ENCODE results near the gene AGAP1.

The AGAP1 gene

GRCh38 chr2:236172255-236173035 is 678.6 kb downstream of the AGAP1 start:
- no peak for DNase-seq

DNA sequence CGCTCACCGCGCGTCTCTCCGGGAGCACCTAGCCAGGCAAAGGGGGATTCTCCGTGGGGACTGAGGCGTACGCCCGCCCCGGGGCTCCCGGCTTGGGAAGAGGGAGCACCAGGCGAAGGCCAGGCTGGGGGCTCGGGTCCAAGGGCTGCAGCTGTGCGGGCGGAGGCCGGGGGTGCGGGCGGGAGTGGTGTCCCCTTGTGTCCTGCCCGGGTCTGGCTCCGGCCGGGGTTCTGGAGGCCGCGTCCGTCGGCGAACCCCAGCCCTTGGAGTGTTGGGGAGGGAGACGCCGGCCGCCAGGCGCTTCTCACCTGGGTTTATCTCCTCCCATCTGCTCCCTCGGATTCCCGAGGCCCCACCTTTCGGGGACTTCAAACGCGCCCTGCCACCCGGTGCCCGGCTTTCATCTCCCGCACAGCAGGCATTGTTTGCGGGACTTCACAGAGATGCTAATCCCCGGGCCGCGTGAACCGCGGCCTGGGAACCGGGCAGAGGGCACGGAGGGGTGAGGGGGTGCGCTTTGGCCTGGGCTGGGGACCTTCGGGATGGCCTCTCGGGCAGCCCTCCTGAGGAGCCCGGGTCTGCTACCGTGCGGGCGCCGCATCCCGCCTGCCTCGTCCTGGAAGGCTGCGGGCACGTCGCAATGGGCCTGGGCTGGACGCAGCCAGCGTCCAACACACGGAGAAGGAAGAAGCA is 679.3 kb downstream of the AGAP1 start:
- DNase-seq, result no peak

- DNase-seq, result no peak
These were observed 680.1 kb downstream of the AGAP1 start for GRCh38 chr2:236173729-236174607.

DNA sequence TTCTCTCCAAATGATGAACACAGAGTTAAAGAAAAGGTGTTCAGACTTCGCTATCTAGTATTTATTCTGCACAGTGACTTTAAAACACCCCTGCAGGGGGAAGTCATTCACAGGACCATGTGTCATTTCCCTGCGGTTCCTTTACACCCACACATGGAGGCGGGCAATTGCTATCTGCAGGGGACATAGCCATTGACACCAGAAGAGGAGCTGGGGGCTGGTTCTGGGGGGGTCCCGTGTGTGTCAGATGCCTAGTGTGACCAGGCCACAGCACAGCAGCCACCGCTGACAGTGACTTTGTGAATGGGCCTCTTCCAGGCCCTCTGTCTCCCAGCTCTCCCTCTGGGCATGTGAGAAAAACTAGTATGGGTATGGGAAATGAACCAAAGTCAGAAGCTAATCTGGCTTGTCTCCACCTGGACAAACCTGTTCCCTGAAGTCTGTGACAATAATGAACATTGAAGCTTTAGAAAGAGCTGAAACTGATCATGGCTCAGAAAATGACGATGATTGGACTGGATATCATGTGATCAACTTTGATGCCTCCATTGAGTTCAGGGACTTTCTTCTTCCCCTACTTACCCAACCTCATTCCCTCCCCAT is 681.8 kb downstream of the AGAP1 start:
- no peak for DNase-seq

DNA sequence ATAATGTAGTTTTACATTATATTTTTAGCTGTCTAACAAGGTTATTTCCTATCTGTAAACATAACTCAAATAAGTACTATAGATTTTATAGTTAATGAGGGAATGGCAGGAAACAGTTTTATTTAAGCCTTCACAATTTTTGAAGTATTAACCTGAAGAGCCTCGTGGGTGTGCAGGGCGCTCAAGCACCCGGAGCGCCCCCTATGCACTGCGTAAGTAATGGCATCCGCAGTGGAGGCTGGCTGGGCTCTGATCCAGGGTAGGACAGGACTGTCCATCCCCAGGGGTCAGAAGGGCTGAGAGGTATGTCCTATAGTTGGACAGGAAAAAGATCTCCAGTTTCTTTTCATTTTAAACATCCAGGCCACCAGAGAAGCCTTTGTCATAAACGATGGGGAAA is 682.6 kb downstream of the AGAP1 start:
- no peak for DNase-seq

GRCh38 chr2:236176951-236177350 is 683.1 kb downstream of the AGAP1 start:
- DNase-seq, result no peak

DNA sequence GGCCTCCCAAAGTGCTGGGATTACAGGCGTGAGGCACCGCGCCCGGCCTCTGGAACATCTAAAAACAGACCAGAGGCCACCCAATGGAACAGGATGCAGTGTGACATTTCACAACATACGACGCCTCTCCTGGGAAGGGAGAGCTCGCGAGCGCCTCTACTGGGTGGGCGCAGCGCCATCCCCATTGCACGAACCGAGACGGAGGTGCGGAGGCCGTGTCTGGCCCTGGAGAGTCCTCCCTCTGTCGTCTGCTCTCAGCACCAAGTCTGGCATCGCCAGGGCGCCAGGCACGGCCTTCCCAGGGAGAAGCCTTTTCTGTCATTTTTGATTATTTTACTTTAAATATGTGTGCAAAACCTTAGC is 683.7 kb downstream of the AGAP1 start:
- no peak for DNase-seq

DNA sequence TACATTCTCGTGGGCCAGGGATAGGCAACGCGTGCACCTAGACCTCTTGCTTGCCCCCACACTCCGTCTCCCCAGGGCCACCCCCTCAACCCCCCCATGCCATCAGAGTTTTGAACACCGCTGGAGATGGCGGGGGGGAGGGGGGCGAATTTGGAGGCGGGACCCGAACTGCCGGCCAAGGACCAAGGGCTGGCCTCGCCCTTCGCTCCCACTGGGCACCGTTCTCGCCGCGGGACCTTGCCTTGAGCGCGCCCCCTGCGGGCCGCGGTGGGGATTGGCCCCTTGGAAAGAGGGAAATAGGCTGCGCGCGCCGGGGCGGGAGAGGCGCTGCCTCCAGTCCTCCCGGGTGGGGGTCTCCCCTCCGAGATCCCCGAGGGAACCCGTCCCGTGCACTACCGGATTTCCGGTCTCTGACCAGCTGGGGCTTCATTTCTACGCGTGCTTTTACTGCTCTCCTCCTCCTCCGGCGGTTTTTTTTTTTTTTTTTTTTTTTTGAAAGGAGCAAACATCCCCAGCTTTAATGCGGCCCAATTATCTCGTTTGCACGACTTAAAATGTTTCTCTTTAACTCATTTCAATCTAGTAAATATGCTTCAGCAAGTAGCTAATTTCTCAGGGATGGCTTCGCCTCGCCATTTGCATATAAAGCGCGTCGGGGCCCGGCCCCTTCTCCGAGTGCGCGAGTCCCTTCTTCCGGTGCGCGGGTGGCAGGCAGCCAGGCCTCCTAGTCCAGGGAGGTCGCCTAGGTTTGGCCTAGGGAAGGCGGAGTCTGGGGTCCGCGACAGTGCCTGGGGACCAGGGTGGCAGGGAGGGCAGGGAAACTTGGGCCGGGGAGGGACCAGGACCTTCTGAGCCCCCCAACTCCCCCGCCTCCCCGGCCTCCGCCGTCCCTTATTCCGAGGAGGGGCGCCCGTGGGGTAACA is 684.4 kb downstream of the AGAP1 start:
- no peak for DNase-seq

GRCh38 chr2:236178890-236179235 is 685.0 kb downstream of the AGAP1 start:
- DNase-seq, result no peak

- DNase-seq, result no peak
These were observed 685.6 kb downstream of the AGAP1 start for GRCh38 chr2:236179236-236180075.

DNA sequence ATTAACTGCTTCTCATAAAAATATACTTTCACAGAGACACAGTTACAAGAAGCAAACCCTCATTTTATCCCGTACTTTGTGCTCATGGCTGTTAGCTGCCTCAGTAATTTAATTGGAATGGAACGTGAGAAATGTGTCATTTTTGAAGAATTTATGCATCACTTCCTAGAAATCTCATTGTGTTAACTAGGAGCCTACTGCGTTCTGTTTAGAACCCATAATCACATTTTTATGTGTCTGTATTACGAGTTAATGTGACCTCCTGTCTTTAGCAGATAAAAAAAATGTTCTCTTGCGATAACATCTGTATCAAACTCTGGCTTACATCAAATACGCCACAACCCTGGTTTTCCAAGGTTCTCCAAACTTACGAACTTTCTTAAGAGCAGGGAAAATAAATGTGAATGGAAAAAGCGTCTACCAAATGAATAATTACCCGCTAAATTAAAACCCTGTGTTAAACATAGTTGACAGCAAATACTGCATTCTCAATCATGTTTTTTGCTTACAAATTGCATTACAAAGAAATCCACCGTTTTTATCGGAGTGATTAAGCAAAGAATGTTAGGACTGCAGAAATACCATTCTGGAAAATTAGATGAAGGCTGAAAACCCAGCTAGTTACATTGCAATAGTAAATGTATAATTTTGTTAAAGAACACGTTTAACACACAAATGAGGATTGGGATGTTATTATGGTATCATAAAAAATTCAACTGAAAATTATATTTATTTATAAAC is 686.4 kb downstream of the AGAP1 start:
- no peak for DNase-seq

DNA sequence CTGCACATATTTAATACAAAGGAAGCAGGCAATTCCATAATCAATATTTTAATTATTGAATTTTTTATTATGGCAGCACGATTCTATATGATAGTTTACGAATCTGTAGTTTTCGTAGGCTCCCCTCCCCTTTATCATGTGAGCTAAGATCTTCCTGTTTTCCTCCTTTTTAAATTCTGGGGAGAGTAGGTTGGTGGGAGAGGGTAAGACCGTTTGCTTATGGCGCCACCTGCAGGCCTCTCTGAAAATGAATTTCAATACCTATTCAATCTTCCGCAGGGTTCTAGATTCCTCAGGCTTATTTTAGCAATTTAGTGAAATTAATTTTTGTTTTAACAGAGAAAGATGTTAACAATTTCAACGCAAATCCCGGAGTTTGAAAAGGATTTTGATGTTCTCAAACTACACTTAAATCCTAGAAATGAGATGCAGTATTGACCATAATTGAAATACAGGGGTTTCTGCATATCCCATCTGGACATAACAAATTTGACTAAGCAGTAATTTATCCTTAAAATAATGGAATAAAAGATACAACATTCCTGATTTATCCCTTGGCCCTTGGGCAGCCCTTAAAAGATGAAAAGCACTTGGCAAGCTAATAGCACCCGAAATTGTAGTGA is 687.1 kb downstream of the AGAP1 start:
- no peak for DNase-seq
